ENCODE data around the gene TRNP1.

GRCh38 chr1:27049607-27050006 lies 56.1 kb downstream of the TRNP1 start:
- no peak for TF ChIP-seq EZH2 (IDR thresholded peaks at IDR 0.05; ENCODE audit: insufficient read depth, poor library complexity, severe bottlenecking)
- no peak for TF ChIP-seq EZH2phosphoT487 (IDR thresholded peaks at IDR 0.05; ENCODE audit: insufficient read depth, low read depth)

Measured in GM23248 (cell line).